Skin epidermis (tissue), 12 donors: ENCODE results near the gene ERAP2.
"Not testable (repeated sequence)": the region's sequence is repeated elsewhere in the genome, so short reads cannot be mapped to it uniquely, and the experiment has no call there.

Experiments used
- H3K27ac ChIP-seq, 21 experiments: fragments of 200-600 bp; sonication (generic) in 11 of 21; one replicate each; pipeline ENCODE4 v1.5.0; 2020; ENCODE audit warnings: mild to moderate bottlenecking in 3 of 21, inconsistent platforms in 2 of 21, moderate library complexity in 2 of 21
- H3K4me3 ChIP-seq, 7 experiments: fragments of 200-600 bp; sonication (generic) in 2 of 7; one replicate each; pipeline ENCODE4 v1.5.0; 2020; ENCODE audit warnings: inconsistent platforms in 2 of 7, mild to moderate bottlenecking in 2 of 7, moderate library complexity in 1 of 7

The ERAP2 gene

DNA sequence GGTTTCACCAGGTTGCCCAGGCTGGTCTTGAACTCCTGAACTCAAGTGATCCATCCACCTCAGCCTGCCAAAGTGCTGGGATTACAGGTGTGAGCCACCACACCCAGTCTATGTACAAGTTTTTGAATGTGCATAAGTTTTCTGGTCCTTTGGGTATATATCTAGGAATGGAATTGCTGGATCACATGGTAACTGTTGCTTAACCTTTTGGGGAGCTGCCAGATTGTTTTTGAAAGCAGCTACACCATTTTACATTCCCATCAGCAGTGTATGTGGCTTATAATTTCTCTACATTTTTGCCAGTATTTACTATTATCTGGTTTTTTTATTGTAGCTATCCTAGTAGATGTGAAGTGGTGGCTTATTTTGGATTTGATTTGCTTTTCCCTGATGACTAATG is 50.7 kb downstream of the ERAP2 start:
- no peak overlapping the region for H3K4me3 ChIP-seq
- H3K27ac ChIP-seq = no peak overlapping the region

GRCh38 chr5:96928931-96929708 is 52.8 kb downstream of the ERAP2 start:
- H3K27ac ChIP-seq = no peak overlapping the region
- H3K4me3 ChIP-seq = no peak overlapping the region

DNA sequence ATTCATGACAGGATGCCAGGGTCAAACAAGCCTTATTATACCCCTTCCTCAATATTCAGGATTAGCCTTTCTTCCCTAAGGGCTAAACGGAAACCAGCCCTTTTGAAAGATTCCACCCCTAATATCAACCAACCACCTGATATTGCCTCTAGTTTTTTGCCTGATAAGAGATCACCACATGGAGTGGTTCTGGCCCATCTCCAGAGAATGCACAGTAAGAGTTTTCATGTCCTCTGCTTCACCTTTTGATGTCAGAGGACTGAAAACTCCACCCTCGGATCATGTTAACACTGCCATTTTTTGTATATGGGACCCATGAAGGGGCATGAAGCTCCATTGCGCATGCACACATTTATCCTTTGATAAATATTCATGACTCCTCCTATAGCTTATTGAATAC is 53.8 kb downstream of the ERAP2 start:
- no peak overlapping the region for H3K4me3 ChIP-seq
- H3K27ac ChIP-seq = no peak overlapping the region

GRCh38 chr5:96930589-96930988 is 54.3 kb downstream of the ERAP2 start:
- no peak overlapping the region for H3K4me3 ChIP-seq
- no peak overlapping the region for H3K27ac ChIP-seq

GRCh38 chr5:96931037-96931436 is 54.7 kb downstream of the ERAP2 start:
- peak overlapping the region in 2 of 21 experiments; percentile 17 to 55 for H3K27ac ChIP-seq
- not testable (repeated sequence) for H3K4me3 ChIP-seq

- H3K4me3 ChIP-seq = no peak overlapping the region
- peak overlapping the region in 1 of 21 experiments; percentile 99 for H3K27ac ChIP-seq
Observed at GRCh38 chr5:96931605-96932004, 55.3 kb downstream of the ERAP2 start.

DNA sequence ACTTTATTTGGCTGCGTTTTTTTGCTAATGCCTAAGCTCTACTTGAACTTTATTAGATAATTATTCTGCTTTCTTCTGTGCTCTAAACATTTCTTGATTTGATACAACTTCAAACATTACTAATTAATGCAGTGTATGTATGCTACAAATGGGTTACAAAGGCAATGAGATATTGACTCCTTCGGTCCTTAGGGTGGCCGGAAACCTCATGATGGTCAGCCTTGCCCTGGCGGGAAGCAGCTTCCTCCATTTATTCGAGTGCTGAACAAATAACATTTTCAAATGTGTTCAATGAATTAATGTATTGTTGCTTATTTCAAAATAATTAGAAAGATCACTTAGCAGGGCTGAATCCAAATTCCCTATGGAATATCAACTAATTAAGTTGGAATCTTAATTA is 55.7 kb downstream of the ERAP2 start:
- H3K4me3 ChIP-seq = no peak overlapping the region
- peak overlapping the region in 1 of 21 experiments; percentile 99 for H3K27ac ChIP-seq

DNA sequence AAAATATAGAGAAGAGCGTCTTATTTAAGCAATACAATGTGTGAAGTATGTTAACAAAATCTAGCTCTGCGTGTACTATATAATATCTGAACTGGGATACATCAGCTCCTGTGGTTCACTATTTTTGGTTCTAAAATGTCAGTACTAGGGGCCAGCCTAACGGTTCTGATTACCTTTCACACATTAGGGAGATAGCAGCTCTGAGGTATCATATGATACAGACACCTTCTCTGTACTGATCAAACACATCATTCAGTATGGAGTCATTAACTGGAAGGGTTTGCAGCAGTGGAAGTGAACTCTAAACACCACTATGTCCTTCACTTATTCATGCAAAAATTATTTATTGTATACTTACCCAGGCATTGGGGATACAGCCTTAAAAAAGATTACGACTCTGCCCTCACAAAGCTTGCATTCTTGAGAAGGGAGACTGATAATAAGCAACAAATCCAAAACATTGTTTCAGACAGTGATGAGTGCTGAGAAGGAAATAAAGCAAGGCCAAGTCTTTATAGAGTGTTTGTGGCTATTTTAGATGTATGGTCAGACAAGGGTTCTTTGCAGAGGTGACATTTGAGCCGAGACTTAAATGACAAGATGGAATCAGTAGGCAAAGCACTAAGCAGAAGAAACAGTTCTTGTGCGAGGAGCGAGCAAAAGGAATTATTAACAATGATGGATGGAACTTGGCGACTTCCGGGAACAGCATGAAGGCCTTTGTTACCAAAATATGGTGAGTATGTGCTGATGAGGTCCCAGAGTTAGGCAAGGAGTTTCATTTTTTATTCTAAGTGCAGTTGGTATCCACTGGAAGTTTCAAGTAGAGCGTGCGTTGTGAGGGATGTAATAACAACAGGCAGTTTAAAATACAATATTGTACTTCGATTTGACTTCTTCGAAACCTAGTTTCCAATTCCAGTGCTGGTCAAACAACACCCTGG is 57.7 kb downstream of the ERAP2 start:
- peak overlapping the region; percentile 89 to 100 (median 98) for H3K27ac ChIP-seq
- H3K4me3 ChIP-seq = peak overlapping the region; percentile 83 to 99 (median 95)

DNA sequence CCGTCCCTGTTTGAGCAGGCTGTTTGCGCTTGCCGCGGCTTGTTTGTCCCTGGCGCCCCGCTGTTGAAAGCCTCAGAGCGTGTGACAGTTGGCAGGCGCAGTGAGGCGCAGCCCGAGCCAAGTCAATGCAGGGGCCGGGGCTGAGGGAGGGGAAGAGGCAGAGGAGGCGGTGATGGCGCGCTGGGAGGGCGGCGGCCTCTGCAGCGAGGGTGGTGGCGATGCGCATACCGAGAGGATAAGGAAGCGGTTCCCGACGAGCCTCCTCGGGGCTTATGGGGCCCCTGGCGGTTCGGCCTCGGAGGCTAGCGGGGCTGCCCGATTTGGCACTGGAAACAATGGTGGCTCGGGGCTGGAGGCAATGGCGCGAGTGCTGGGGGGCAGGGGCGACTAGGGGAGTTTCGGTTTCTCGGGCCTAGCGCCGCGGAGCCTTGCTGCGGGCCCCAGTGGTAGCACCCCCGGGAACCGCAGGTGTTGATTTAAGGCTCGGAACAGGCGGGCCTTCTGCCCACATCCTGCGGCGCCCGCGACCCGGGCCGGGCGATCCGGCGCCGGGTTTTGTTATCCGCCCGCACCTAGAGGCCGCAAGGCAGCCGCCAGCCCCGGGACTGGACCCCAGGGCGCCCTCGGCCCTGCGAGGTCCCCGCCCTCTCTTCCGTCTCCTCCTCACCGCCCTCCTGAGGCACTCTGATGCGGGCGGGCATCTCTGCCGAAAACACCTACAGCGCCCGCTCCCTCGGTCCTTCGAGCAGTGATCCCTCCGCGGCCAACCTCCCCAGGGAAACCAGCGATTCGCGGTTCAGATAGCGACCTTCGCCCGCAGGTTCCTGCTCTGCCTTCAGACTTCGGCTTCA is 58.6 kb downstream of the ERAP2 start:
- Histone ChIP-seq H3K27ac (peak overlapping the region; percentile 89 to 100 (median 98)), H3K4me3 (peak overlapping the region; percentile 83 to 99 (median 95))

- Histone ChIP-seq H3K27ac (peak within 1 kb of the TSS; percentile 89 to 100 (median 98)), H3K4me3 (peak within 1 kb of the TSS; percentile 83 to 99 (median 95))
Observed at GRCh38 chr5:96935559-96936430, 59.5 kb downstream of the ERAP2 start, which contains the start of gene LNPEP. Gene LNPEP (plus strand): TSS chr5:96936080. CDS start chr5:96936156, 76 bp downstream.

DNA sequence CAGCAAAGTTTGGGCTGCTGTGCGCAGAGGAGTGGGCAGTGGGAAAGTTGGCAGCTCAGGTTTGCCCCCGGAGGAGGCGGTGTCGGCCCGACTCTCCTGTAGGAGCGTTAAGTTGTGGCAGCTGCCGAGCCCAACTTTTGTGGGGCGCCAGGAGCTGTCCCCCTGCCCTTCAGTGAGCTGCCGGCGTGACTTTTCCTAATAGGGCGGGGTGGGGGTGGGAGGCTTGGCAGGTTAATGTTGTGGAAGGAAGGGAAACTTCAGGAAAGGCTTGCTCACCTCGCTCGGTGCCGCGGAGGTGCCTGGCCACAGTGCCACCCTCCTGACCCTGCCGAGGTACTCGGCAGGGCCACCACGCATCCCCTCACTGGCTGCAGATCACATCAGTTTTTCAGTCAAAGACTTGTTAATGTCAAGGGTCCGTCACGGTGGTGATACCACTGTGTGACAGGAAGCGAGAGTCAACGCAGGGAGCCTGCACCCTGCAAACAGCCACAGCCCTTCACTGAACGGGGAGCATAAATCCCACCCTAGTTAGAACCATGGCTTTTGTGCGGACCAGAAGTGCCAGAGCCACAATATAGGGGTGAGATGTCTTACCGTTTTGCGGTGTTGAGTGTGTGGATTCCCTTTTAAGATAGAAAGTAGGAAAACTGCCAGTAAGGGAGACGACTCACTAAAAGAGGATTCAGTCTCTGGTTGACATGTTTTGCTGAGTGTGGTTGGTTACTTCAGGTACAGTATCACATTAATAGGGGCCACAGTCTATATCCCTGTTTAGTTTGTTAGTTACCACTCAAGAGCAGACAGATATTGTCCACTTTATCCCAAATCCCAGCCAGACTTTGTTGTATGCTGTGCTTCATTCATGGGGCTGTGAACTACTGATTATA is 60.4 kb downstream of the ERAP2 start:
- H3K27ac ChIP-seq = peak overlapping the region; percentile 89 to 100 (median 98)
- H3K4me3 ChIP-seq = peak overlapping the region; percentile 83 to 99 (median 95)

DNA sequence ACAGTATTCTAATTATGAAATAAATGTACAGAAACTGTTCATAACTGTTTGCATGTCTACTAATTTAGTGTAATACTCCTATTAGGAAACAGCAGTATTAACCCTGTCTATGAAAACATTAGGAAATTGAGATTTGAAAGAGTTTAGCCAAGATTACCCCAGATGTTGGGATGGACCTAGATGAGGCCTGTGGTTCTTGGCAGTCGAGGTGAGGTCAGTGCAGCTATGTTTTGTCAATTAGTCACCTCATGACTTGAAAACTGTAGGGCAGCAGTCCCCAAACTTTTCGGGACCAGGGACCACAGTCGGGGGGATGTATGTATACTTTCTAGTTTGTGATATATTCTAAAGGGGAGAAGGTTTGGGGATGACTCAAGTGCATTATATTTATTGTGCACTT is 64.3 kb downstream of the ERAP2 start:
- H3K4me3 ChIP-seq = no peak overlapping the region
- no peak overlapping the region for H3K27ac ChIP-seq

- peak overlapping the region in 2 of 21 experiments; percentile 21 to 54 for H3K27ac ChIP-seq
- H3K4me3 ChIP-seq = no peak overlapping the region
Observed at GRCh38 chr5:96941140-96941539, 64.8 kb downstream of the ERAP2 start.

GRCh38 chr5:96942078-96942477 is 65.8 kb downstream of the ERAP2 start:
- peak overlapping the region in 4 of 21 experiments; percentile 12 to 54 (median 22) for H3K27ac ChIP-seq
- H3K4me3 ChIP-seq = no peak overlapping the region

DNA sequence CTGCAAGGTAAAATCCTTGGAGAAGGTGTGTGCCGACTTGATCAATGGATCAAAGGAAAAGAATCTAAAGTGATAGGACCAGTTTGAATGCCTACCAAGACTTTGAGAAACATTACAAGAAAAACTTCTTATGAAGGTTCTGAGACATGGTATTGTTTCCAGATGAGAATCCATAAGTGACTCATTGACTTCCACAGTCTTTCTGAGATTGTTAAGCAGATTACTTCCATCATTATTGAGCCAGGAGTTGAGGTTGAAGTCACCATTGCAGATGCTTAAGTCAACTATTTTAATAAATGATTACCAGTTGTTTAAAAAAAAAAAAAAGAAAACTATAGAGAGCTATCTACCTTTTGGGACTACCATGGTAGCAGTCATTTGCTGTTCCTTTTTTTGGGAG is 66.6 kb downstream of the ERAP2 start:
- Histone ChIP-seq H3K4me3 (no peak overlapping the region), H3K27ac (peak overlapping the region in 3 of 21 experiments; percentile 23 to 54 (median 31))

- Histone ChIP-seq H3K4me3 (no peak overlapping the region), H3K27ac (peak overlapping the region in 1 of 21 experiments; percentile 54)
Observed at GRCh38 chr5:96943799-96944198, 67.5 kb downstream of the ERAP2 start.

DNA sequence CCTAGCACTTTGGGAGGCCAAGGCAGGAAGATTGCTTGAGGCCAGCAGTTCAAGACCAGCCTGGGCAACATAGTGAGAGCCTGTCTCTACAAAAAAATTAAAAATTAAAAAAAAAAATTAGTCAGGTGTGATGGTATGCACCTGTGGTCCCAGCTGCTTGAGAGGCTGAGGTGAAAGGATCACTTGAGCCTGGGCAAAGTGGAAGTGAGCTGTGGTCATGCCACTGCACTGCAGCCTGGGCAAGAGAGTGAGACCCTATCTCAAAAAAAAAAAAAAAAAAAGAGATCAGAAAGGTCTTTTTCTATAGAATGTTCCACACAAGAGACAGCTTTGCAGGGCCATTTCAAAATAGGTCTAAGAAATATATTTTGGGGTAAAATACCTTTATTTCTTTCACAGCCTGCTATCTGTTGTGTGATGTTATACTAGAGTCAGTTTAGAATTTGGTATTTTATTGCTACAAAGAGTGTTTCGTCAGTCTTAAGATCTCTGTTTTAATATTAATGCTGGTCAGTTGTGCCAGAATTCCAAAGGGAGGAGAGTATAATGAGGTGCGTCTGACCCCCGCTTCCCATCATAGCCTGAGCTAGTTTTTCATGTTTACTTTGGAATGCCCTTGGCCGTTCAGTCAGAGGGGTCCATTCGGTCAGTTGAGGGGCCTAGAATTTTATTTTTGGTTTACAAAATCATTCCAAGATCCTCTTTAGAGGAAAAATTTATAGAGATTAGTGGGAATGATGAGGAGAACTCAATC is 69.0 kb downstream of the ERAP2 start:
- no peak overlapping the region for H3K4me3 ChIP-seq

More for the DNA sequence above, 69.0 kb downstream of the ERAP2 start:
- no peak overlapping the region for H3K27ac ChIP-seq
